Peyer's patch (tissue), 4 donors: ENCODE results near the gene PKD2L2.
"Not testable (repeated sequence)": the region's sequence is repeated elsewhere in the genome, so short reads cannot be mapped to it uniquely, and the experiment has no call there.

ENCODE experiments used
- POLR2A ChIP-seq, 2 donors: fragments of 450-650 bp; IDR thresholded peaks; one replicate each; pipeline ENCODE4 v1.5.1; 2017; ENCODE audit warnings: antibody characterized with exemption in 2 of 2, mild to moderate bottlenecking in 2 of 2, moderate library complexity in 2 of 2
- TF ChIP-seq, protein P1 (sequence below), 6 experiments: fragments of 450-650 bp in 4 of 6; fragments of 200-600 bp in 2 of 6; sonication (generic) in 1 of 6; IDR thresholded peaks; one replicate each; pipeline ENCODE4 v1.5.1; 2017 to 2019; ENCODE audit warnings: antibody characterized with exemption in 6 of 6, mild to moderate bottlenecking in 3 of 6, moderate library complexity in 1 of 6

- TF ChIP-seq, protein P1, sequence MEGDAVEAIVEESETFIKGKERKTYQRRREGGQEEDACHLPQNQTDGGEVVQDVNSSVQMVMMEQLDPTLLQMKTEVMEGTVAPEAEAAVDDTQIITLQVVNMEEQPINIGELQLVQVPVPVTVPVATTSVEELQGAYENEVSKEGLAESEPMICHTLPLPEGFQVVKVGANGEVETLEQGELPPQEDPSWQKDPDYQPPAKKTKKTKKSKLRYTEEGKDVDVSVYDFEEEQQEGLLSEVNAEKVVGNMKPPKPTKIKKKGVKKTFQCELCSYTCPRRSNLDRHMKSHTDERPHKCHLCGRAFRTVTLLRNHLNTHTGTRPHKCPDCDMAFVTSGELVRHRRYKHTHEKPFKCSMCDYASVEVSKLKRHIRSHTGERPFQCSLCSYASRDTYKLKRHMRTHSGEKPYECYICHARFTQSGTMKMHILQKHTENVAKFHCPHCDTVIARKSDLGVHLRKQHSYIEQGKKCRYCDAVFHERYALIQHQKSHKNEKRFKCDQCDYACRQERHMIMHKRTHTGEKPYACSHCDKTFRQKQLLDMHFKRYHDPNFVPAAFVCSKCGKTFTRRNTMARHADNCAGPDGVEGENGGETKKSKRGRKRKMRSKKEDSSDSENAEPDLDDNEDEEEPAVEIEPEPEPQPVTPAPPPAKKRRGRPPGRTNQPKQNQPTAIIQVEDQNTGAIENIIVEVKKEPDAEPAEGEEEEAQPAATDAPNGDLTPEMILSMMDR (IDR thresholded peaks at IDR 0.05): not testable (repeated sequence)
- TF ChIP-seq POLR2A (IDR thresholded peaks at IDR 0.05): not testable (repeated sequence)
Observed at GRCh38 chr5:137944280-137944679, 55.0 kb downstream of the PKD2L2 start.
